ENCODE results near the gene RRN3.
"Not testable (repeated sequence)": the region's sequence is repeated elsewhere in the genome, so short reads cannot be mapped to it uniquely, and the experiment has no call there.

Gene RRN3

GRCh38 chr16:15093955-15094827 is at the start of gene RRN3:
TSS of gene RRN3 (minus strand) at chr16:15094272. CDS start at chr16:15094233, 39 bp downstream.
- peak; percentile 91 for DNase-seq

DNA sequence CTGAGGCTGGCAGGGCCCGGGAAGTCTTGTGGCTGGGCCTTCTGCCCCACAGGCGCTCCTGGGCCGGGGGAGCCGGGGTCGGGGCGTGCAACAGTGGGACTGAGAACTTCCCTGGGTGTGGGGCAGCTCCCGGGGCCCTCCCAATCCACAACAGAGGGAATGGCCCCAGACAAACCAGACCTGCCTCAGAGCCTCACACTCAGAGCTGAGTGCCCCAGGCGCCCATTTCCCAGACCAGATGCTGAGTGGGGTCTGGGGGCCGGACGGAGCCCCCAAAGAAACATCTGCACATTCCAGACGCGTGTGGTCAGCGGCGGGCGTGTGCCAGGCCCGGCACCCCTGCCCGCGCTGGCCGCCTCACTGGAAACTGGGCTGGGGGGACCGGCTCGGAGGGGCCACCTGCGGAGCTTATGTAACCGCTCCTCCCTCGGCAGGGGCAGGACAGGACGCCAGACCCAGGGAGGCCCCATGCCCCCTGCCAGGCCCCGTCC is 49.6 kb upstream of the RRN3 start:
- DNase-seq, result not testable (repeated sequence)

DNA sequence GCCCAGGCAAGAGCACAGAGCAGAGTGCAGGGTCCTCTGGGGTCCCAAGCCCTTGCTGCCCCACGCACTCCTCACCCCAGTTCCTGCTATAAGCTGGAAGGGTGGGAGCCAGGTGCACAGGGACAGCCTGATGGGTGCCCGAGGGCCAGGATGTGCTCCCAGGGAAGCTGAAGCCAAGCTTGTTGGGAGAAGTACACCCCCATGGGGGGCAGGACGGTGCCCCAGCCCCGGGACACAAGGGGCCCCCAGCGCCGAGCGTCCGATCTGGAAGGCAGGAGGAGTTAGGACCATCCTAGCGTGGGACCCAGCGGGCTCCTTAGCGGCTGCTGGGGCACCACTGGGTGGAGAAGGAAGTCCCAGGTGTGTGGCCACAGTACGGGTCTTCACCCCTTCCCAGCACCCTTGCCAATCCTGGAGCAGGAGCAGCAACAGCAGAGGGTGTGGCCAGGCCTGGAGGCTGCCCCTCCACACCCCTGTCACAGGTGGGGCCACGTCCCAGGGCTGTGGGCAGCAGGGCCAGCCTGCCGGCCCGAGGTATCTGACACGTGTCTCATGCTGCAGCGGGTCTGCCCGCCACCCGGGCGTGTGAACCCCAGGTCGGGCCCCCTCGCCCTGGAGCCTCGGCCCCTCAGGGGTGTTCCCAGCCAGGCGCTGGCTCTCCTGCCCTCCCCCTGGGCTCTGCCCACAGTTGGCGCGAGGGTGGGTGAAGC is 49.0 kb upstream of the RRN3 start:
- DNase-seq, result not testable (repeated sequence)

DNA sequence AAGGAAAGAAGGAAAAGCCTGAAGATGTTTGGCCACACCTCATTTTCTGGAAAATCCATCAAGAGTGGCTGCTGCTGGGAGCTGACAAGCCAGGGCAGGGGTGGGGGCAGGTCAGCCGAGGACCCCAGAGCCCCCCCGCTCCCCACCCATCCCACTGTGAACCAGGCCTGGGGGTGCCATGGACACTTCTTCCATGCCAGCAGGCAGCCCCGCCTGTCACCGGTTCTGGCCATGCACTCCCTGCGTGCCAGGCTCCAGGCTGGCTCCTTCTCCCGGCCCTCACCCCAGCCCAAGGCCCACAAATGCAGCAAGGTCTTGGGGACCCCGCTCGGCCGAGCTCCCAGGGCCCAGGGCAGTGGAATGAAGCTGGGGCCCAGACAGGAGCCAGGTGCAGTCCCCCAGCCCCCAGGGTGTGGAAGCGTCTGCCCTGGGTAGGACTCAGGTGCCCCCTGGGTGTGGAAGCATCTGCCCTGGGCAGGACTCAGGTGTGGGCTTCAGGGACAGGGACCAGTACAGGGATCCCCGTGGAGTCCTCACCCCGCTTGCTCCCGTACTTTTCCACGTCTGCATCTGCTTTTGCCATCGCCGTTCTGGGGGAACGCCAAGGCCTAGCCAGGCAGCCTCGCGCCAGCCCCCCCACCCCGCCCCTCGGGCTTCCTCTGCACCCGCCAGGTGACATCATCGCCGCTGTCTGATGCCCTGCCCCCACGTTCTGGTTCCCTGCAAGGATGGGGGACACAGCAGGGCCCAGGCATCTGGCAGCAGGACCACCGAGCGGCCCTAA is 48.2 kb upstream of the RRN3 start:
- DNase-seq, result not testable (repeated sequence)

DNA sequence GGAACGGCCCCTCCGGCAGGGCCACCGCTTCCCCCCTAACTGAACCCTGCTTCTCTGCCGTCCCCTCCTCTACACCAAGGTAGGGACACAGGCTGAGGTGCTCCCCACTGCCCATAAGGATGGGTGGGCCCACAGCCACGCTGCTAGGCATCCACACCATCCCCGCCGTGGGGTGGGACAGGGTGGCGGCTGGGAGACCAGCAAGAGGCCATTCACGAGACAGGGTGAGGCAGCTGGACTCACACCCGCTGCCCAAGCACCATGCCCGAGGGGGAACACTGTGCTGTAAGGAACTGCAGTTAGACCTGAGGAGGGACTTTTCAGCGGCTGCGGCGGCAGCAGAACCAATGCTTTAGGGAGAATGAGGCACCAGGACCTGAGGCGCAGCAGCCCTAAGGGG is 47.5 kb upstream of the RRN3 start:
- no peak for DNase-seq

DNA sequence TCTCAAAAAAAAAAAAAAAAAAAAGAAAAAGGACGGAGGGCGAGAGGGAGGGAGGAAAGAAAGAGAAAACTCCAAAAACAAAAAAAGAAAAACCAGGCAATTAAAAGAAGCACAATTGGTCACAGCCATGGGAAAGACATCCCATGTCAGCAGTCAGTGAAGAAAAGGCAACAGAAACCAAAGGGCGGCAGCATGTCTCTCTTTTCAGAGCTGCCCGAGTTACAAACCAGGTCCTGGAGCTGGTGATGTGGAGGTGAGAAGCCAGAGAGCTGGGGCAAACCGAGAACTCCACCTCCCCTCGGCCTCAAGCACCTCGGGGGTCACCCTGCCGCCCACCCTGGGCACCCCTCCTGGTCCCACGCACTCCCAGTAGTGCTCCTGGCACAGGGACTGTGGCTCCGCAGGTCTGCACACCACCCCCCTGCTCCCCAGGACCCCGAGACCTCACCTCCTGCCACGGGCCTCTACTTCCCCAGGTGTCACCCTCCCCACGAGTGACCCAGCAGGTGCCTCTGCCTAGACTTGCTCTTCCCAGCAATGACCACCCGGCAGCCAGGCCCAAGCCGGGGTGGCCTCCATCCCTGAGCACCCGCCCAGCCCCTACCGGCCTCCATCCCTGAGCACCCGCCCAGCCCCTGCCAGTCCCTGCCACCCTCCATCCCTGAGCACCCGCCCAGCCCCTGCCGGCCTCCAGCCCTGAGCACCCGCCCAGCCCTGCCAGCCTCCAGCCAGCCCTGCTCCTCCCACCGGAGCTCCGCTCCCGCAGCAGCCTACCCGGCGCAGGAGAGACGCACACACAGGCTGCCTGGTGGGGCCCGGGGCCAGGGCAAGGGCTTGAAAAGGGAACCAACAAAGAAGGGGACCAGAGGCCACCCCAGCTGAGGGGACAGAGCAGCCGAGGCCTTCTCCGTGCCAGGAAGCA is 46.6 kb upstream of the RRN3 start:
- DNase-seq, result not testable (repeated sequence)

GRCh38 chr16:15137514-15137913 is 43.4 kb upstream of the RRN3 start:
- not testable (repeated sequence) for DNase-seq

DNA sequence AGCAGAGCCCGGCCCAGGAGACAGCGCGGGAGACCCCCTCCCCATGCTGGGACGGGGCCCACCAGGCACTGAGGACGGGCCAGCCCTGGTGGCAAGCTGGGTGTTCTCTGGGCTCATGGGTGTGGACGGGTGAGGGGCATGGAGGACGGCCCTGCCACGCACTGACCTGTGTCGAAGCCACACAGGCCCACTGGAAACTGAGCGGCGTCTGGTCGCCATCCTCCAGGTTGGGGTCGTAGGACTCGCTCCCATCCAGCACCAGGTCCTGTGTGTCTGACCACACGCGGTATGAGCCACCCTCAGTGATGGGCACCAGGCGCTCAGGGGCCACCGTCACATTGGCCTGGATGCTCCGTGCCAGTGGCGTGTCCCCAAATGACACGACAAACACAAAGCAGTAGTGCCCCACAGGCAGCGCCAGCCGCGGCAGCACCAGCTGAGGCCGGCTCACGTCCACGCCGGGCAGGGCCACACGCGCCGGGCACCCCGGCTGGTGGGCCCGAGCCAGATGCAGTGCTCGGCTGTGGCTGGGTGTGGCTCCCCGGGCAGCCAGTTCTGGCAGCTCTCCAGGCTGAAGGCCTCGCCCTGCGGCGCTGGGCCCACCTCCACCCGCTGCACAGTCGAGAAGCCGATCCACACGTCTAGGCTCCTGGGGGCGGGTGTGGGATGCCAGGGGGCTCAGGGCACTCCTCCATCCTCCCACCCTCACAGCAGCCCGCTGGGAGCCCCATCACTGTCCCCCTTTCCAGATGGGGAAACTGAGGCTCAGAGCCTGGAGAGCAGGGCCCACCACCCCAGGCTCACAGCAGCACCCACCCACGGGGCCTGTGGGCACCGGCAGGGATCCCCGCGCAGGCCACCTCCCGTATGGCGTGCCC is 41.6 kb upstream of the RRN3 start:
- not testable (repeated sequence) for DNase-seq

DNA sequence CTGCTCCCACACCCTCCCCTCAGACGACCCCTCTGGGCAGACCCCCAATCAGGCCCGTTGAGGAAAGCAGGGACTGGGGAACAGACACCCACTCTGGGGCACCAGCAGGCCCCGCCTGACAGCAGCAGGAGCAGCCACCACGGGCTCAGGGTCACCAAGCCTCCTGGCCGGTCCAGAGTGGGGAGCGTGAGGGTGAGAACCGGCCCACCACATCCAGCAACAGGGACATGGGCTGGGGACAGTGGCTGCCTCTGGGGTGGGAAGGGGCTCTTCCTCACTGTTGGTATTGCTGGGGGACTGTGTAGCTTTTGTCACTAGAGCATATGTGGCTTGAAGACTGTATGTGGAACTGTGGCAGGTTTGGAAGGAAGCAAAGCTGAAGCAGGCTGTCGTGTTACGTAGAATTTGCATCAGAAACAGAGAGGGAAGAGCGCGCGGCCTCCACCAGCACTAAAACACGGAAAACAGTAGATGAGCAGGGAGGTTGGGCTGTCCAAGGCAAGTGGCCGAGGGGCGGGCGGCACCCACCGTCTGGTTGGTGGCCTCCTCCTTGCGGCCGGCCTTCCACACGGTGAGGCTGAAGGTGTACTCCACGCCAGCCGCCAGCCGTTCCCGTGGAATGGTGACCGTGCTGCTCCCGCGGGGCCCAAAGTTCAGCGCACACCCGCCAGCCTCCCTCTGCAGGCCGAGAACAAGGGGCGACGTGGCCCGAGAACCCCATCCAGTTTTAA is 40.8 kb upstream of the RRN3 start:
- not testable (repeated sequence) for DNase-seq

- not testable (repeated sequence) for DNase-seq
Observed at GRCh38 chr16:15133554-15133953, 39.5 kb upstream of the RRN3 start.

- not testable (repeated sequence) for DNase-seq
Observed at GRCh38 chr16:15132719-15133428, 38.8 kb upstream of the RRN3 start.

- DNase-seq, result not testable (repeated sequence)
Observed at GRCh38 chr16:15130943-15131700, 37.0 kb upstream of the RRN3 start.

GRCh38 chr16:15130256-15130932 is 36.3 kb upstream of the RRN3 start:
- DNase-seq, result not testable (repeated sequence)

GRCh38 chr16:15127641-15128425 is 33.8 kb upstream of the RRN3 start:
- not testable (repeated sequence) for DNase-seq

GRCh38 chr16:15100372-15100987 is 6.4 kb upstream of the RRN3 start:
- not testable (repeated sequence) for DNase-seq

DNA sequence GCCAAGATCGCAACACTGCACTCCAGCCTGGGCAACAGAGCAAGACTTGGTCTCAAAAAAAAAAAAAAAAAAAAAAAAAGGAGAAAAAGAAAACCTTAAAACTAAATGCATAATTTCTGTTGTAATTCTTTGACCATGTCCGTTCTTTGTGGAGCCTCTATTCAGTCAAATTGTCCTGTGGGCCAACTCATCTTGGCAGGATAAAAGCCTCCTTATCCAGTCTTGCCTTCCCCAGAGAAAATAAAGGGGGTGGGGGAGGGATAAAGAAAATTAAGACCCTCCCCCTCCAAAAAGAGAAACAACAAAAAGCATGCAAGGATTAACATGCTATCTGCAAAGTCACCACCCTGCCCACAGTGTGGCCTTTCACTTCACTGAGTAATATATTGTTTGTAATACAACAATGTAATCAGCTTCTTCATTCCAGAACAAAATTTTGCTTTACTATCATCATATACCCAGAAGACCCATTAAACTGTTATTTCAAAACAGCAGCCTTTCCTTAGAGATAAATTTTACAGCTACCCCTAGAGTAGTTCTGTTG is 5.4 kb upstream of the RRN3 start:
- not testable (repeated sequence) for DNase-seq
